MCF 10A (cell line): ENCODE measurements around the gene CEP112. TPM values are rescaled to one million over a fixed set of nuclear protein-coding genes. Genes with fewer than 3 reads are reported as not detected.

Experiments used
- BruUV-seq: library from RNA; stranded (reverse); fragments of 400-500 nt; replicated peaks from 2 replicates; lab custom pipeline; 2021; lab: Mats Ljungman, UMichigan
- CTCF ChIA-PET: fragments of 300-600 bp; sonication (Branson Sonifier 250); formaldehyde crosslinking; extraction: SDS; loops from one replicate; lab custom pipeline; 2021; ENCODE audit warnings: antibody characterized with exemption, inconsistent platforms; lab: Yijun Ruan, JAX
- POLR2A ChIA-PET: fragments of 300-600, 350-650 bp; sonication (Branson Sonifier 250); formaldehyde crosslinking; extraction: SDS; loops from one replicate; lab custom pipeline; 2020; ENCODE audit warnings: antibody characterized with exemption, inconsistent platforms; lab: Yijun Ruan, JAX
- DNase-seq: peaks from one replicate; pipeline ENCODE4 v3.0.0-alpha.2; 2018; ENCODE audit not compliant: unreplicated experiment
- H3K27ac Mint-ChIP-seq: one replicate; pipeline ENCODE4 v1.8.0; 2022; ENCODE audit warnings: mild to moderate bottlenecking, low read depth, mixed read lengths; ENCODE audit not compliant: unreplicated experiment
- H3K27me3 Mint-ChIP-seq: one replicate; pipeline ENCODE4 v1.8.0; 2022; ENCODE audit warnings: mixed read lengths; ENCODE audit not compliant: insufficient read depth, unreplicated experiment
- H3K36me3 Mint-ChIP-seq: one replicate; pipeline ENCODE4 v1.8.0; 2022; ENCODE audit warnings: mild to moderate bottlenecking, moderate library complexity, mixed read lengths; ENCODE audit not compliant: insufficient read depth, unreplicated experiment
- H3K4me1 Mint-ChIP-seq: one replicate; pipeline ENCODE4 v1.8.0; 2022; ENCODE audit warnings: mixed read lengths; ENCODE audit not compliant: insufficient read depth, unreplicated experiment
- H3K4me3 Mint-ChIP-seq: one replicate; pipeline ENCODE4 v1.8.0; 2022; ENCODE audit warnings: mild to moderate bottlenecking, moderate library complexity, mixed read lengths; ENCODE audit not compliant: unreplicated experiment
- H3K9me3 Mint-ChIP-seq: one replicate; pipeline ENCODE4 v1.8.0; 2022; ENCODE audit warnings: mixed read lengths; ENCODE audit not compliant: unreplicated experiment
- CTCF ChIP-seq: fragments of 200-600 bp; IDR thresholded peaks from one replicate; pipeline ENCODE4 v1.8.0; 2022; ENCODE audit warnings: antibody characterized with exemption, mild to moderate bottlenecking; ENCODE audit not compliant: unreplicated experiment
- intact Hi-C: fragments of 100-400 bp; cut with micrococcal nuclease; formaldehyde crosslinking; loops from 2 replicates; pipeline ENCODE4 v1.14.1; 2022
- total RNA-seq: library from RNA; stranded (reverse); gene quantifications from 2 replicates; pipeline ENCODE4 v1.2.3, GENCODE V29; 2022

The CEP112 gene
- total RNA-seq, 1 experiment from 2014 or later = 8.1 TPM

- no peaks in the 10 kb centered on the region for H3K36me3 Mint-ChIP-seq
- H3K27ac Mint-ChIP-seq = no peak overlapping the region
- no TSS peak for BruUV-seq
- no peak overlapping the region for H3K4me3 Mint-ChIP-seq
- no peak for TF ChIP-seq CTCF
- ChIA-PET POLR2A (interaction anchor here (0.6 kb wide), 2 partner anchors 10 to 387 kb away, joined by 3 to 4 read pairs; no protein-coding TSS in a partner anchor), CTCF (no interaction called here)
- no peak for DNase-seq
- H3K27me3 Mint-ChIP-seq = no peaks in the 10 kb centered on the region
- H3K9me3 Mint-ChIP-seq = peaks cover 6% of the 10 kb centered on the region
- H3K4me1 Mint-ChIP-seq = peaks cover 4% of the 10 kb centered on the region
- intact Hi-C loops = no loop called here
Measured at GRCh38 chr17:65926599-65926998, 265.3 kb downstream of the CEP112 start.

GRCh38 chr17:65925606-65926307 lies 266.2 kb downstream of the CEP112 start:
- ChIA-PET POLR2A (interaction anchor here (0.6 kb wide), 1 partner anchor 28 kb away, joined by 3 read pairs; no protein-coding TSS in a partner anchor), CTCF (no interaction called here)
- H3K9me3 Mint-ChIP-seq = peaks cover 6% of the 10 kb centered on the region
- TF ChIP-seq CTCF = no peak
- no peaks in the 10 kb centered on the region for H3K27me3 Mint-ChIP-seq
- no peak for DNase-seq
- H3K27ac Mint-ChIP-seq = no peak overlapping the region
- intact Hi-C loops = no loop called here
- no peak overlapping the region for H3K4me3 Mint-ChIP-seq
- no peaks in the 10 kb centered on the region for H3K36me3 Mint-ChIP-seq
- BruUV-seq = no TSS peak
- H3K4me1 Mint-ChIP-seq = peaks cover 4% of the 10 kb centered on the region

GRCh38 chr17:65920996-65921395 lies 270.9 kb downstream of the CEP112 start:
- ChIA-PET CTCF (interaction anchor here (1.0 kb wide), 1 partner anchor 49 kb away, joined by 4 read pairs; no protein-coding TSS in a partner anchor), POLR2A (no interaction called here)
- H3K36me3 Mint-ChIP-seq = no peaks in the 10 kb centered on the region
- DNase-seq = no peak
- no peak overlapping the region for H3K27ac Mint-ChIP-seq
- H3K9me3 Mint-ChIP-seq = no peaks in the 10 kb centered on the region
- intact Hi-C loops = no loop called here
- no peak overlapping the region for H3K4me3 Mint-ChIP-seq
- H3K4me1 Mint-ChIP-seq = no peaks in the 10 kb centered on the region
- BruUV-seq = no TSS peak
- H3K27me3 Mint-ChIP-seq = no peaks in the 10 kb centered on the region
- no peak for TF ChIP-seq CTCF

GRCh38 chr17:65918916-65919315 lies 273.0 kb downstream of the CEP112 start:
- intact Hi-C loops = no loop called here
- no peak for DNase-seq
- Mint-ChIP-seq H3K4me1 (no peaks in the 10 kb centered on the region), H3K36me3 (peaks cover 4% of the 10 kb centered on the region), H3K9me3 (no peaks in the 10 kb centered on the region), H3K27ac (no peak overlapping the region), H3K27me3 (no peaks in the 10 kb centered on the region), H3K4me3 (no peak overlapping the region)
- BruUV-seq = no TSS peak
- no peak for TF ChIP-seq CTCF
- ChIA-PET POLR2A (no interaction called here), CTCF (no interaction called here)
